Measurements from ENCODE around the gene TMEM135. TPM values are rescaled to one million over a fixed set of nuclear protein-coding genes. Genes with fewer than 3 reads are reported as not detected.

Gene TMEM135
- total RNA-seq, 1 donor from 2014 or later = 22.3 TPM

DNA sequence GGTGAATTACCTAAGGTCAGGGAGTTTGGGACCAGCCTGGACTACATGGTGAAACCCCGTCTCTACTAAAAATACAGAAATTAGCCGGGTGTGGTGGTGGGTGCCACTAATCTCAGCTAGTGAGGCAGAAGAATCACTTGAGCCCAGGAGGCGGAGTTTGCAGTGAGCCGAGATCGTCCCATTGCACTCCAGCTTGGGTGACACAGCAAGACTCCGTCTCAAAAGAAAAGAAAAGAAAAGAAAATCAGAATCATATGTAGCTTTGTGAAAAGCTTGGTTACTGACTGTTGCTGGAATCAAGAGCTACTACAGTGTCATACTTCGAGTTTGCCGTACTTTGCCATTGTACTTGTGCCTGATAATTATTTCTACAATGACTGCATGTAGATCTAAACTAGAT is 4.2 kb upstream of the TMEM135 start:
- DNase-seq = no peak
- intact Hi-C loops (cut with DNase I) = no loop called here

DNA sequence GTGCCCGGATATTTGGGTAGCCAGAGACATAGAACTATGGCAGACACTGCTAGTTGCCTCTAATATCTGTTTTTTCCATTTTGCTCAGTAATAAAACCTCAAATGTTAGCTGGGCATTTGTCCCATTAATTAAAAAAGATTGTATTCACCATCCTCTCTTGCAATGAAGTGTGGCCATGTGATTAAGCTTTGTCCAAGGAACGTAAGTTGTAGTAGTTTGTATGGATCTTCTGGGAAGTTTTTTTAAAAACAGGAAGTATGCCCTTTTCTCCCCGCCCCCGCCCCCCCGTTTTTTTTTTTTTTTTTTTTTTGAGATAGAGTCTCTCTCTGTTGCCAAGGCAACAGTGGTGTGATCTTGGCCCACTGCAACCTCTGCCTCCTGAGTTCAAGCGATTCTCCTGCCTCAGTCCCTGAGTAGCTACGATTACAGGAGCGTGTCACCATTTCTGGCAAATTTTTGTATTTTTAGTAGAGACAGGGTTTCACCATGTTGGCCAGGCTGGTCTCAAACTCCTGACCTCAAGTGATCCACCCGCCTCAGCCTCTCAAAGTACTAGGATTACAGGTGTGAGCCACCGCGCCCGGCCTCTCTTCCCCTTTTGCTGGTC is 1.7 kb upstream of the TMEM135 start:
- H3K9me3 ChIP-seq = no peaks in the 10 kb centered on the region
- DNase-seq (no peak), ATAC-seq (no peak)
- TF ChIP-seq, protein P1, sequence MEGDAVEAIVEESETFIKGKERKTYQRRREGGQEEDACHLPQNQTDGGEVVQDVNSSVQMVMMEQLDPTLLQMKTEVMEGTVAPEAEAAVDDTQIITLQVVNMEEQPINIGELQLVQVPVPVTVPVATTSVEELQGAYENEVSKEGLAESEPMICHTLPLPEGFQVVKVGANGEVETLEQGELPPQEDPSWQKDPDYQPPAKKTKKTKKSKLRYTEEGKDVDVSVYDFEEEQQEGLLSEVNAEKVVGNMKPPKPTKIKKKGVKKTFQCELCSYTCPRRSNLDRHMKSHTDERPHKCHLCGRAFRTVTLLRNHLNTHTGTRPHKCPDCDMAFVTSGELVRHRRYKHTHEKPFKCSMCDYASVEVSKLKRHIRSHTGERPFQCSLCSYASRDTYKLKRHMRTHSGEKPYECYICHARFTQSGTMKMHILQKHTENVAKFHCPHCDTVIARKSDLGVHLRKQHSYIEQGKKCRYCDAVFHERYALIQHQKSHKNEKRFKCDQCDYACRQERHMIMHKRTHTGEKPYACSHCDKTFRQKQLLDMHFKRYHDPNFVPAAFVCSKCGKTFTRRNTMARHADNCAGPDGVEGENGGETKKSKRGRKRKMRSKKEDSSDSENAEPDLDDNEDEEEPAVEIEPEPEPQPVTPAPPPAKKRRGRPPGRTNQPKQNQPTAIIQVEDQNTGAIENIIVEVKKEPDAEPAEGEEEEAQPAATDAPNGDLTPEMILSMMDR (IDR thresholded peaks at IDR 0.05) = no peak
- intact Hi-C loops (cut with DNase I) = no loop called here
- H3K27ac ChIP-seq = no peak overlapping the region
- H3K4me1 ChIP-seq = peaks cover 40% of the 10 kb centered on the region
- no peaks in the 10 kb centered on the region for H3K27me3 ChIP-seq (ENCODE audit: low read depth)
- no peaks in the 10 kb centered on the region for H3K36me3 ChIP-seq
- H3K4me3 ChIP-seq = no peak overlapping the region

More for the DNA sequence above, 4.2 kb upstream of the TMEM135 start:
- H3K4me1 ChIP-seq = peaks cover 16% of the 10 kb centered on the region
- TF ChIP-seq, protein P1 (IDR thresholded peaks at IDR 0.05) = no peak
- H3K4me3 ChIP-seq = no peak overlapping the region
- ATAC-seq = no peak
- no peaks in the 10 kb centered on the region for H3K9me3 ChIP-seq
- no peaks in the 10 kb centered on the region for H3K27me3 ChIP-seq (ENCODE audit: low read depth)
- no peak overlapping the region for H3K27ac ChIP-seq
- H3K36me3 ChIP-seq = no peaks in the 10 kb centered on the region

DNA sequence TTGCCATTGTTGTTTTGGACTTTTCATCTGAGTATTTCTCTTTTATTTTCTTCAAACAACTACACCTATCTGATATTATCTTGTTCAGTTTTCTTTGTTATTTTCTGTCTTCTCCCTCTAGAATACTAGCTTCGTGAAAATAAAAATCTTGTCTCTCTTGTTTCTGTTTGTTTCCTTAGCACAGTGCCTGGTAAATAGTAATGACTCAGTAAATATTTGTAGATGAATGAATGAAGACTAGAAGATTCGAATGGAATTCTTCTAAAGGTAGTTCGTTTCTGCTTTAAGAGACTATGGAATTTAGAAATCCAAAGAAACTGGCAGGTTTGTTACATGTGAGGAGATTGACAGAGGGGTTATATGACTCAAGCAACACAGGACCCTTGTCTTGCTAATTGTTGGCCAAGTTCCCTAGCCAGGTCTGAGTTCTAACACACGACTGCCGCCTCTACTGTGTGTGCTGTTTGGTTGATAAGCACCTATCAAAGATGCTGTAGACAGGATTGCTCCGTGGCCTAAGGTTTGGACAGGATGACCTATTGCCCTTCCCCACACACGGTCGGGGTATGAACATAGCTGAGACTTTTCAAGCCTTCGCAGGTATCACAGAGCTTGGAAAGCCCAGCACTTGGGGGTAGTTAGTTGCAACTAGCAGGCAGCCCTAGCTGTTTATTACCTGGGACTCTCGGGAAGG is 831 bp upstream of the TMEM135 start:
- Histone ChIP-seq H3K9me3 (no peaks in the 10 kb centered on the region), H3K27me3 (ENCODE audit: low read depth) (no peaks in the 10 kb centered on the region), H3K27ac (peak overlapping the region; percentile 83), H3K36me3 (no peaks in the 10 kb centered on the region), H3K4me3 (peak overlapping the region; percentile 83), H3K4me1 (peaks cover 40% of the 10 kb centered on the region)
- TF ChIP-seq, protein P1 (IDR thresholded peaks at IDR 0.05) = no peak
- DNase-seq (no peak), ATAC-seq (peak; percentile 11 to 54)
- intact Hi-C loops (cut with DNase I) = no loop called here

DNA sequence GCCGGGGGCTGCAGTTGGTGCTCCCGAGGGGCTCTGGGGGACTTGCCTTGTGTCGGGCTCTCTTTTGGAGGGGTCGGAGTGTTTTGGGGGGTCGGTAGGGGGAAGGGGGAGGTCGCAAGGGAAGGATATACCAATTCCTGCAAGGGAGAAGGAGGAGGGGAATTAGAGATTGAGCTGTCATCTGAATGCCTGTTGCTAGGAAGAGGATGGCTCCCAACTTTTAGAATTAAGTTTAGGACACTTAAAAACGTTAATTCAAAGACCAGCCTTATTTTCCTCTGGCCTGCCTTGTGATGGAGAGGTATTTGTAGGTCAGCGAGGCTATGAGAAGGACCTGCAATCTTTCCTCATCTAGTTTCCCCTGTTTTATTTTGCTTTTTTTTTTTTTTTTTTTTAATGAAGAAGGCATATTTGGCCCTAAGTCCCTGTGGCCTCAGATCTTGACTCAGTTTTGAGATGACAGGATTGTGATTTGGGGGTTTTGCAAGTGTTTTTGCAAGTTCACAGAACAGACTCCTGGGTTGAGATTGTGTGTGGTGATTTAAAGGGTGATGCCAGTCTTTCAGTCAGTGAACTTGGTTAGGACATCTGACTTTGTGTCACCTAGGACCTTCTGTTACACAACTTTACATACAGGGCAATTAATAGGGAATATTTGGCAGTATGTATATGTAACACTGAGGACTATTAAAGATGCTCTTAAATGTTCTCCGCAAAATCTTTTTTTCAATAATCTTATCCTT is 672 bp downstream of the TMEM135 start:
- DNase-seq (no peak), ATAC-seq (peak; percentile 1 to 2)
- Histone ChIP-seq H3K27me3 (ENCODE audit: low read depth) (no peaks in the 10 kb centered on the region), H3K4me3 (peak overlapping the region; percentile 83), H3K36me3 (peaks cover 4% of the 10 kb centered on the region), H3K4me1 (peaks cover 40% of the 10 kb centered on the region), H3K27ac (peak overlapping the region; percentile 83), H3K9me3 (no peaks in the 10 kb centered on the region)
- intact Hi-C loops (cut with DNase I) = no loop called here
- TF ChIP-seq, protein P1 (IDR thresholded peaks at IDR 0.05) = no peak

DNA sequence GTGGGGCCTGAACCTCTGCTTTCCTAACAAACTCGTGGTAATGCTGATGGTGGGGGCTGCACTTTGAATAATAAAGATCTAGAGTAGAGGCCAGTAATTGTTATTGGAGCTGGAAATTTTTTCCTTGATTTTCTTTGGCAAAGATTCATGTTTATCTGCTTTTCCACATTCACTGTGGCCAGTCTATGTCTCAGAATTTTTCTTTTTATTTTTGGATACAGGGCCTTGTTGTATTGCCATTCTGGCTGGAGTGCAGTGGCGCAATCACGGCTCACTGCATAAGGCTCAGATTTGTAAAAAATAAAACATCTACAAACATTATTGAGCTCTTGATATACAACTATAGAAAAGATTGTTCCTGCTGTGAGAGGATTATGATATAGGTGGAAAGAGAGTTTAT is 1.6 kb downstream of the TMEM135 start:
- no peak overlapping the region for H3K27ac ChIP-seq
- H3K4me1 ChIP-seq = peaks cover 40% of the 10 kb centered on the region
- TF ChIP-seq, protein P1 (IDR thresholded peaks at IDR 0.05) = no peak

More for the DNA sequence above, 1.6 kb downstream of the TMEM135 start:
- H3K4me3 ChIP-seq = peak overlapping the region; percentile 83
- no peaks in the 10 kb centered on the region for H3K27me3 ChIP-seq (ENCODE audit: low read depth)
- peaks cover 12% of the 10 kb centered on the region for H3K36me3 ChIP-seq
- no peaks in the 10 kb centered on the region for H3K9me3 ChIP-seq
- intact Hi-C loops (cut with DNase I) = no loop called here
- ATAC-seq = no peak
- no peak for DNase-seq
